Measurements from ENCODE around the gene S100A11.

DNA sequence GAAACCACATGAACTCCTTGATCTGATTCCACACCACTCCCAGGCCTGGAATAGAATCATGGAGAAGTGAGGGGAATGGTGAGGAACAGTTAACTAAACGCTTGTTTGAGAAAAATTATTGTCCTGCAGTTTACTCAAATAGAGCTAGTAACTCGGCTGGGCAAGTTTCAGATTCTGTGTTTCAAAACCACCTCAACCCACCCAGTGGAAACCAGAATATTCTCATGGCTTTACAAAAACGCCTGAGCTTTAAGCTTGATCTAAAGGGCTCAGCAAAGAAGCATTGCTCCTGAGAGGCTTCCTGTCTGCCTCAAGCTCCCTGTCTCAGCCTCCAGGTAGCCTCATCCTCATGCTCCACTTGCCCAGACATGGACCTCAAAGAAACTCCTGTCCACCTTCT is 35.5 kb upstream of the S100A11 start:
- TF ChIP-seq CTCF (IDR thresholded peaks at IDR 0.05; ENCODE audit: insufficient read depth, low read length) (no peak), REST (IDR thresholded peaks at IDR 0.05; ENCODE audit: insufficient replicate concordance, low read depth) (no peak), GABPA (IDR thresholded peaks at IDR 0.05; ENCODE audit: low read depth) (no peak)
